K562 (cell line): ENCODE measurements around the gene ZNF679. TPM values are rescaled to one million over a fixed set of nuclear protein-coding genes. Genes with fewer than 3 reads are reported as not detected.

Source experiments
- ATAC-seq: fragments of 200-7000 bp; cut with Tn5 transposase; 3 replicates; pipeline ENCODE4 v1.9.1; 2020; ENCODE audit warnings: moderate library complexity
- BruUV-seq: library from RNA; stranded (reverse); fragments of 400-500 nt; replicated peaks from 2 replicates; lab custom pipeline; 2021; lab: Mats Ljungman, UMichigan
- CTCF ChIA-PET: fragments of 300-600 bp; formaldehyde crosslinking; extraction: SDS; loops from one replicate; lab custom pipeline; 2021; ENCODE audit warnings: low intra/inter-chr PET ratio; lab: Yijun Ruan, JAX
- POLR2A ChIA-PET: fragments of 300-600, 350-650 bp; sonication (Branson Sonifier 250); formaldehyde crosslinking; extraction: SDS; loops from one replicate; lab custom pipeline; 2021; ENCODE audit warnings: antibody characterized with exemption, inconsistent platforms; lab: Yijun Ruan, JAX
- DNase-seq, 4 experiments: peaks; one replicate each; pipeline versions ENCODE4 v3.0.0 to v3.0.0-alpha.2; 2011 to 2018; ENCODE audit warnings: low spot score in 3 of 4, mixed read lengths in 3 of 4; ENCODE audit errors: extremely low read depth in 1 of 4
- FAIRE-seq: peaks from 2 replicates; lab custom pipeline; 2011; peaks lifted over from hg19 to GRCh38; lab: Jason Lieb, UNC
- H2AFZ ChIP-seq: 2 replicates; pipeline ENCODE4 v1.6.0; 2011; ENCODE audit warnings: low read depth, low read length, control low read depth, inconsistent platforms
- H3K27ac ChIP-seq: fragments of 200-600 bp; 3 replicates; pipeline ENCODE4 v1.8.0; 2011; ENCODE audit warnings: low read depth, mild to moderate bottlenecking, control low read depth, inconsistent platforms, low read length, moderate library complexity, mixed read lengths; ENCODE audit errors: extremely low read depth
- H3K27me3 ChIP-seq, 2 experiments: fragments of 300-600 bp in 1 of 2; 2 replicates in 1 of 2; 3 replicates in 1 of 2; pipeline versions ENCODE4 v1.6.0 to v1.8.0; 2011; ENCODE audit warnings: inconsistent platforms in 2 of 2, low read length in 2 of 2, mild to moderate bottlenecking in 1 of 2, mixed read lengths in 1 of 2, moderate library complexity in 1 of 2; ENCODE audit not compliant: control insufficient read depth in 2 of 2, insufficient read depth in 2 of 2
- H3K36me3 ChIP-seq: fragments of 300-600 bp; 3 replicates; pipeline ENCODE4 v1.8.0; 2011; ENCODE audit warnings: mild to moderate bottlenecking, low read length, inconsistent platforms; ENCODE audit not compliant: control insufficient read depth, insufficient read depth
- H3K4me1 ChIP-seq, 2 experiments: fragments of 200-600 bp in 1 of 2; replicated peaks in 1 of 2; 2 replicates in 1 of 2; 3 replicates in 1 of 2; pipeline versions ENCODE4 v1.5.1 to v1.8.0; 2011; ENCODE audit warnings: inconsistent platforms in 2 of 2, low read length in 2 of 2, mild to moderate bottlenecking in 1 of 2, mixed read lengths in 1 of 2, moderate library complexity in 1 of 2; ENCODE audit not compliant: control insufficient read depth in 2 of 2, insufficient read depth in 2 of 2
- H3K4me2 ChIP-seq: 2 replicates; pipeline ENCODE4 v1.6.1; 2011; ENCODE audit warnings: low read length, control low read depth, inconsistent platforms, mixed read lengths; ENCODE audit not compliant: insufficient read depth
- H3K4me3 ChIP-seq: fragments of 200-600 bp; sonication (generic), shearing (Covaris generic); 2 replicates; pipeline ENCODE4 v1.5.1; 2016; ENCODE audit warnings: control low read depth, inconsistent platforms
- H3K79me2 ChIP-seq: fragments of 200-600 bp; 3 replicates; pipeline ENCODE4 v1.8.0; 2011; ENCODE audit warnings: low read length, inconsistent platforms; ENCODE audit not compliant: control insufficient read depth, insufficient read depth
- H3K9ac ChIP-seq, 2 experiments: 2 replicates each; pipeline versions ENCODE4 v1.6.0 to v1.6.1; 2011; ENCODE audit warnings: low read depth in 2 of 2, low read length in 2 of 2, control low read depth in 1 of 2, inconsistent platforms in 1 of 2, mild to moderate bottlenecking in 1 of 2, mixed read lengths in 1 of 2; ENCODE audit not compliant: insufficient read depth in 1 of 2
- H3K9me1 ChIP-seq: one replicate; pipeline ENCODE4 v1.6.0; 2011; ENCODE audit warnings: inconsistent platforms, mild to moderate bottlenecking, low read length, moderate library complexity; ENCODE audit not compliant: control insufficient read depth, insufficient read depth
- H3K9me3 ChIP-seq: replicated peaks from 2 replicates; pipeline ENCODE4 v1.5.1; 2011; ENCODE audit warnings: low read depth, low read length, inconsistent platforms; ENCODE audit not compliant: control insufficient read depth, insufficient read depth
- H4K20me1 ChIP-seq: replicated peaks from 2 replicates; pipeline ENCODE4 v1.6.1; 2011; ENCODE audit warnings: low read length, inconsistent platforms, mixed read lengths; ENCODE audit not compliant: control insufficient read depth, insufficient read depth
- CTBP1 ChIP-seq: fragments of 450-650 bp; IDR thresholded peaks from 2 replicates; pipeline ENCODE4 v1.6.1; 2016; ENCODE audit warnings: borderline replicate concordance
- DIDO1 ChIP-seq: fragments of 450-650 bp; IDR thresholded peaks from 2 replicates; pipeline ENCODE4 v1.6.1; 2016; ENCODE audit warnings: low read depth, missing biosample characterization, missing genetic modification characterization
- EP400 ChIP-seq: fragments of 450-650 bp; IDR thresholded peaks from 2 replicates; pipeline ENCODE4 v1.6.1; 2017; ENCODE audit warnings: antibody characterized with exemption, mild to moderate bottlenecking, moderate library complexity
- HNRNPLL ChIP-seq: fragments of 200-400 bp; formaldehyde crosslinking; IDR thresholded peaks from 2 replicates; pipeline ENCODE4 v1.6.1; 2017; ENCODE audit warnings: low read length, low read depth, mild to moderate bottlenecking; ENCODE audit not compliant: poor library complexity, severe bottlenecking
- MAX ChIP-seq: sonication (generic); formaldehyde crosslinking; IDR thresholded peaks from 2 replicates; pipeline ENCODE4 v1.9.0; 2022; ENCODE audit warnings: mild to moderate bottlenecking, missing genetic modification reagents
- NFATC3 ChIP-seq: fragments of 450-650 bp; IDR thresholded peaks from 2 replicates; pipeline ENCODE4 v1.6.1; 2017; ENCODE audit warnings: mild to moderate bottlenecking
- POLR2B ChIP-seq: fragments of 450-650 bp; IDR thresholded peaks from 2 replicates; pipeline ENCODE4 v1.6.1; 2018; ENCODE audit warnings: low read depth; ENCODE audit not compliant: partially characterized antibody
- RBFOX2 ChIP-seq: fragments of 200-400 bp; formaldehyde crosslinking; IDR thresholded peaks from 2 replicates; pipeline ENCODE4 v1.6.1; 2017; ENCODE audit warnings: low read depth, mild to moderate bottlenecking, low read length, moderate library complexity
- SP1 ChIP-seq: sonication (generic); formaldehyde crosslinking; IDR thresholded peaks from 2 replicates; pipeline ENCODE4 v1.8.1; 2022; ENCODE audit warnings: mild to moderate bottlenecking, missing genetic modification reagents
- TBP ChIP-seq: optimal IDR thresholded peaks from 2 replicates; pipeline ENCODE3; 2011; ENCODE audit warnings: low read depth, low read length, improper control_type of control experiment
- ZFX ChIP-seq: sonication (generic); formaldehyde crosslinking; IDR thresholded peaks from 2 replicates; pipeline ENCODE4 v1.8.0; 2022; ENCODE audit warnings: mild to moderate bottlenecking, missing genetic modification reagents, moderate library complexity
- ZNF668 ChIP-seq: fragments of 250-450 bp; sonication (Bioruptor Pico); IDR thresholded peaks from 2 replicates; pipeline ENCODE4 v1.8.0; 2022; ENCODE audit warnings: mild to moderate bottlenecking, inconsistent platforms
- WGBS: fragments of 100-300 bp; shearing (Covaris generic); methylation state at CpG from one replicate; pipeline ENCODE4 v1.1.6; 2016; ENCODE audit warnings: low coverage, mixed read lengths; ENCODE audit not compliant: insufficient coverage; ENCODE audit errors: missing lambda C conversion rate; 5-methylcytosine and 5-hydroxymethylcytosine counted together
- in situ Hi-C: fragments of 300-500 bp; cut with MboI; formaldehyde crosslinking; loops from 4 replicates; pipeline ENCODE4 v1.15.0; 2018; ENCODE audit warnings: inconsistent platforms, mixed read lengths
- intact Hi-C: fragments of 100-400 bp; cut with micrococcal nuclease; formaldehyde crosslinking; loops from 2 replicates; pipeline ENCODE4 v1.14.2; 2022
- polyA plus RNA-seq, 8 experiments: library from polyadenylated mRNA; depleted of rRNA in 4 of 8; stranded (reverse) in 5 of 8; unstranded in 3 of 8; fragments of >200 nt; fragmentation: Nextera tagmentation in 2 of 8; fragmentation: Illumina TruSeq in 1 of 8; extraction: Ambion mirVana in 2 of 8; extraction: Trizol in 1 of 8; gene quantifications; 2 replicates each; pipeline versions ENCODE4 v1.2.1 to v1.2.3, GENCODE V29; 2011 to 2014; ENCODE audit warnings: inconsistent platforms in 1 of 8, missing spikeins in 1 of 8
- total RNA-seq, 7 experiments: library from RNA; depleted of rRNA in 6 of 7; stranded (reverse); fragments of >200 nt in 6 of 7; fragmentation: Illumina TruSeq in 2 of 7; extraction: Trizol in 2 of 7; gene quantifications; 2 replicates each; pipeline versions ENCODE4 v1.2.1 to v1.2.3, GENCODE V29; 2011 to 2021; ENCODE audit warnings: low replicate concordance in 1 of 7
- TF ChIP-seq, protein P1 (sequence below), 2 experiments: IDR thresholded peaks; 2 replicates each; pipeline ENCODE4 v1.6.1; 2011; ENCODE audit warnings: borderline replicate concordance in 1 of 2, control low read depth in 1 of 2, low read depth in 1 of 2, low read length in 1 of 2, mild to moderate bottlenecking in 1 of 2, mixed read lengths in 1 of 2, moderate library complexity in 1 of 2; ENCODE audit not compliant: insufficient read depth in 1 of 2, insufficient read length in 1 of 2, poor library complexity in 1 of 2, severe bottlenecking in 1 of 2; ENCODE audit errors: extremely low read depth in 1 of 2
- TF ChIP-seq, protein P2 (sequence below): fragments of 450-650 bp; IDR thresholded peaks from 2 replicates; pipeline ENCODE4 v1.6.1; 2014; ENCODE audit warnings: low read depth, mild to moderate bottlenecking, moderate library complexity, borderline replicate concordance
- TF ChIP-seq, protein P3 (sequence below), 2 experiments: fragments of 450-650 bp; conservative IDR thresholded peaks; 2 replicates each; pipeline ENCODE4 v1.6.1; 2017; ENCODE audit warnings: mild to moderate bottlenecking in 2 of 2, moderate library complexity in 2 of 2

Gene ZNF679
- total and polyA plus RNA-seq, 9 of the 15 experiments (the other 6 are each of a cell fraction or from before 2014, with no cell fraction given) = not detected

DNA sequence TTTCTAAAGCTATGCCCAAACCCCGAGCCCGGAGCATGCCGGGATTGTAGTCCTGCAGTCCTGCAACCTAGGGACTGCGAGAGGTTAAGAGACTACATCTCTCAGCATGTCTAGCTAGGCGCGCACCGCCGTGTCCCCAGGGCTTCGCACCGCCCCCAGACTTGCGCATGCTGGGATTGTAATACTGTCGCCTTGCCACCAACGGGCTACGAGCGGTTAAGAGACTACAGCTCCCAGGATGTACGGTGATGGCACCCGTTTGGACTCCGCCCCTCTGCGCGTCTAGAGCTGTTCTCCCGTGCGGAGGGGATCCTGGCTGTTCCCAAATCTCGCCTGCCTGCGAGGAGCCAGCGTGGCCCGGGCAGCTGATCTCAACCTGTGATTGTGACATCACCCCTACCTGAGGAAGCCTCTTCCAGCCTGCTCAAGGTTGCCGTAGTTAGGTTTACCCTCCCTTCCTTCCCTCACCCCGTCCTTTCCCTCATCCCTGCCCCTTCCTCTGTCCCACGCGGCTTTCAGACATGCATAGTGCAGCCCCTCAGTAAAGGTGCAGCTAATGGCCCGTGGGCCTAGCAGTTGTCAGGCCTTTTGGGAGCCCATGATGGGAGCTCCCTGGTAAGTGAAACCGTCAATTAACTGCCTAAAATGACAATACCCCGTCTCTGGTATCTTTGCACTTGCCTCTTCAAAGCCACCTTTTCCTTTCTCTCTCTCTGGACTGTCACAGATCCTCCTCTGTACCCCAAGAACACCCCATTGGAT lies 79.2 kb downstream of the ZNF679 start:
- DNase-seq (peak; percentile 39 to 88 (median 46)), FAIRE-seq (peak; percentile 84), ATAC-seq (peak; percentile 97)
- intact Hi-C loops (loop anchor here (5.0 to 10.0 kb wide), 2 partner anchors 320 to 463 kb away; no protein-coding TSS in a partner anchor), in situ Hi-C loops (no loop called here)
- Histone ChIP-seq H3K36me3 (no peaks in the 10 kb centered on the region), H3K4me2 (peak overlapping the region; percentile 76), H3K27me3 (no peaks in the 10 kb centered on the region), H3K4me3 (peak overlapping the region; percentile 37), H2AFZ (peak overlapping the region; percentile 78), H3K9me1 (no peaks in the 10 kb centered on the region), H3K79me2 (no peaks in the 10 kb centered on the region), H3K27ac (peak overlapping the region; percentile 54; the same call in 2 of the 3 replicates), H3K4me1 (peaks cover 0 to 3% of the 10 kb centered on the region in 2 experiments; a peak in 3 of 5 replicates), H3K9me3 (no peaks in the 10 kb centered on the region), H4K20me1 (no peaks in the 10 kb centered on the region), H3K9ac (peak overlapping the region; percentile 64 to 91)
- ChIA-PET POLR2A (interaction anchor here (0.5 to 1.5 kb wide), 4 partner anchors 8 to 159 kb away, joined by 3 to 5 read pairs (median 4); no protein-coding TSS in a partner anchor), CTCF (no interaction called here)
- TSS peak; percentile 84 for BruUV-seq
- 2% methylated on average over 30 of the region's 33 CpGs for WGBS
- TF ChIP-seq ZNF668 (CRISPR knock-in tag) (no peak), POLR2B (peak; percentile 33), SP1 (CRISPR knock-in tag) (peak; percentile 46; the same call in 1 of the 2 replicates), TBP (peak; percentile 37), MAX (CRISPR knock-in tag) (peak; percentile 30; the same call in 1 of the 2 replicates), EP400 (peak; percentile 29; the same call in 1 of the 2 replicates), RBFOX2 (peak; percentile 61), NFATC3 (no peak), DIDO1 (tag) (no peak), HNRNPLL (peak; percentile 42), CTBP1 (peak; percentile 47; the same call in 1 of the 2 replicates), ZFX (CRISPR knock-in tag) (peak; percentile 85)
- TF ChIP-seq, protein P1, sequence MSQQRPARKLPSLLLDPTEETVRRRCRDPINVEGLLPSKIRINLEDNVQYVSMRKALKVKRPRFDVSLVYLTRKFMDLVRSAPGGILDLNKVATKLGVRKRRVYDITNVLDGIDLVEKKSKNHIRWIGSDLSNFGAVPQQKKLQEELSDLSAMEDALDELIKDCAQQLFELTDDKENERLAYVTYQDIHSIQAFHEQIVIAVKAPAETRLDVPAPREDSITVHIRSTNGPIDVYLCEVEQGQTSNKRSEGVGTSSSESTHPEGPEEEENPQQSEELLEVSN (IDR thresholded peaks at IDR 0.05; ENCODE audit: borderline replicate concordance in 1 of 2, extremely low read depth in 1 of 2, insufficient read depth in 1 of 2, insufficient read length in 1 of 2, low read depth in 1 of 2, low read length in 1 of 2, poor library complexity in 1 of 2, severe bottlenecking in 1 of 2) = peak; percentile 39 to 67
- TF ChIP-seq, protein P2, sequence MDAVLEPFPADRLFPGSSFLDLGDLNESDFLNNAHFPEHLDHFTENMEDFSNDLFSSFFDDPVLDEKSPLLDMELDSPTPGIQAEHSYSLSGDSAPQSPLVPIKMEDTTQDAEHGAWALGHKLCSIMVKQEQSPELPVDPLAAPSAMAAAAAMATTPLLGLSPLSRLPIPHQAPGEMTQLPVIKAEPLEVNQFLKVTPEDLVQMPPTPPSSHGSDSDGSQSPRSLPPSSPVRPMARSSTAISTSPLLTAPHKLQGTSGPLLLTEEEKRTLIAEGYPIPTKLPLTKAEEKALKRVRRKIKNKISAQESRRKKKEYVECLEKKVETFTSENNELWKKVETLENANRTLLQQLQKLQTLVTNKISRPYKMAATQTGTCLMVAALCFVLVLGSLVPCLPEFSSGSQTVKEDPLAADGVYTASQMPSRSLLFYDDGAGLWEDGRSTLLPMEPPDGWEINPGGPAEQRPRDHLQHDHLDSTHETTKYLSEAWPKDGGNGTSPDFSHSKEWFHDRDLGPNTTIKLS = peak; percentile 50; the same call in 1 of the 2 replicates
- TF ChIP-seq, protein P3, sequence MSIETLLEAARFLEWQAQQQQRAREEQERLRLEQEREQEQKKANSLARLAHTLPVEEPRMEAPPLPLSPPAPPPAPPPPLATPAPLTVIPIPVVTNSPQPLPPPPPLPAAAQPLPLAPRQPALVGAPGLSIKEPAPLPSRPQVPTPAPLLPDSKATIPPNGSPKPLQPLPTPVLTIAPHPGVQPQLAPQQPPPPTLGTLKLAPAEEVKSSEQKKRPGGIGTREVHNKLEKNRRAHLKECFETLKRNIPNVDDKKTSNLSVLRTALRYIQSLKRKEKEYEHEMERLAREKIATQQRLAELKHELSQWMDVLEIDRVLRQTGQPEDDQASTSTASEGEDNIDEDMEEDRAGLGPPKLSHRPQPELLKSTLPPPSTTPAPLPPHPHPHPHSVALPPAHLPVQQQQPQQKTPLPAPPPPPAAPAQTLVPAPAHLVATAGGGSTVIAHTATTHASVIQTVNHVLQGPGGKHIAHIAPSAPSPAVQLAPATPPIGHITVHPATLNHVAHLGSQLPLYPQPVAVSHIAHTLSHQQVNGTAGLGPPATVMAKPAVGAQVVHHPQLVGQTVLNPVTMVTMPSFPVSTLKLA (conservative IDR thresholded peaks at IDR 0.05) = peak in 1 of 2 experiments; percentile 40; a peak in 1 of 4 replicates
